Panc1 (cell line): ENCODE measurements around the gene LDLRAD4. TPM values are rescaled to one million over a fixed set of nuclear protein-coding genes. Genes with fewer than 3 reads are reported as not detected.

Experiments
- ATAC-seq: fragments of 200-7000 bp; cut with Tn5 transposase; 2 replicates; pipeline ENCODE4 v1.9.1; 2020; ENCODE audit warnings: mild to moderate bottlenecking, moderate library complexity
- BruUV-seq: library from RNA; stranded (reverse); fragments of 400-500 nt; replicated peaks from 2 replicates; lab custom pipeline; 2021; lab: Mats Ljungman, UMichigan
- CTCF ChIA-PET: fragments of 300-600 bp; sonication (Branson Sonifier 250); formaldehyde crosslinking; loops from one replicate; lab custom pipeline; 2022; ENCODE audit warnings: antibody characterized with exemption; lab: Charles Lee
- POLR2A ChIA-PET: fragments of 300-600 bp; sonication (Branson Sonifier 250); formaldehyde crosslinking; loops from one replicate; lab custom pipeline; 2022; ENCODE audit warnings: antibody characterized with exemption; lab: Charles Lee
- DNase-seq: peaks from one replicate; pipeline ENCODE4 v3.0.0-alpha.2; 2010; ENCODE audit warnings: low read depth, low spot score
- H3K27ac ChIP-seq: 2 replicates; pipeline ENCODE4 v1.5.1; 2011; ENCODE audit warnings: mild to moderate bottlenecking, low read length, inconsistent platforms
- H3K27me3 ChIP-seq: fragments of 200-500 bp; sonication (Bioruptor generic); 2 replicates; pipeline ENCODE4 v1.6.0; 2014; ENCODE audit warnings: low read length, inconsistent platforms; ENCODE audit not compliant: control insufficient read depth, insufficient read depth
- H3K36me3 ChIP-seq: fragments of 200-500 bp; sonication (Bioruptor generic); 2 replicates; pipeline ENCODE4 v1.5.1; 2014; ENCODE audit warnings: inconsistent platforms, mild to moderate bottlenecking, low read length, moderate library complexity; ENCODE audit not compliant: control insufficient read depth, insufficient read depth
- H3K4me1 ChIP-seq: 2 replicates; pipeline ENCODE4 v1.5.1; 2011; ENCODE audit warnings: inconsistent platforms, mild to moderate bottlenecking, low read length, moderate library complexity; ENCODE audit not compliant: control insufficient read depth, insufficient read depth
- H3K4me3 ChIP-seq, 2 experiments: 2 replicates each; pipeline ENCODE4 v1.5.1; 2011 to 2012; ENCODE audit warnings: low read depth in 2 of 2, low read length in 2 of 2, mild to moderate bottlenecking in 2 of 2, inconsistent platforms in 1 of 2, moderate library complexity in 1 of 2
- H3K9me3 ChIP-seq: fragments of 200-500 bp; sonication (Bioruptor generic); 2 replicates; pipeline ENCODE4 v1.5.1; 2014; ENCODE audit warnings: low read depth, mild to moderate bottlenecking, inconsistent platforms, low read length, moderate library complexity; ENCODE audit not compliant: control insufficient read depth, insufficient read depth
- POLR2AphosphoS5 ChIP-seq: IDR thresholded peaks from 2 replicates; pipeline ENCODE4 v1.6.1; 2012; ENCODE audit warnings: mild to moderate bottlenecking, low read depth, low read length, moderate library complexity
- SIN3A ChIP-seq: IDR thresholded peaks from 2 replicates; pipeline ENCODE4 v1.6.1; 2012; ENCODE audit warnings: low read depth, mild to moderate bottlenecking, low read length, moderate library complexity, borderline replicate concordance; ENCODE audit not compliant: insufficient read depth
- TCF7L2 ChIP-seq: IDR thresholded peaks from 2 replicates; pipeline ENCODE4 v1.6.1; 2011; ENCODE audit warnings: mild to moderate bottlenecking, low read depth, low read length, inconsistent platforms
- in situ Hi-C: cut with HindIII; loops from 2 replicates; pipeline ENCODE4 v1.10.0; 2016; ENCODE audit warnings: low sequenced_read_pairs, low pct_unique_long_range_greater_than_20kb
- intact Hi-C: fragments of 100-400 bp; cut with micrococcal nuclease; formaldehyde crosslinking; loops from one replicate; pipeline ENCODE4 v1.10.0; 2022; ENCODE audit not compliant: unreplicated experiment
- total RNA-seq: library from RNA; stranded (reverse); gene quantifications from one replicate; pipeline ENCODE4 v1.2.1, GENCODE V29; 2021; ENCODE audit not compliant: unreplicated experiment
- TF ChIP-seq, protein P1 (sequence below), 2 experiments: IDR thresholded peaks; 2 replicates each; pipeline ENCODE4 v1.6.1; 2011 to 2012; ENCODE audit warnings: low read depth in 2 of 2, control low read depth in 1 of 2, low read length in 1 of 2, mild to moderate bottlenecking in 1 of 2, moderate library complexity in 1 of 2; ENCODE audit not compliant: insufficient read depth in 1 of 2
- TF ChIP-seq, protein P2 (sequence below): fragments of 450-650 bp; IDR thresholded peaks from 2 replicates; pipeline ENCODE4 v1.5.1; 2017; ENCODE audit warnings: mild to moderate bottlenecking

The LDLRAD4 gene
- total RNA-seq, 1 experiment from 2014 or later = 0.28 TPM

DNA sequence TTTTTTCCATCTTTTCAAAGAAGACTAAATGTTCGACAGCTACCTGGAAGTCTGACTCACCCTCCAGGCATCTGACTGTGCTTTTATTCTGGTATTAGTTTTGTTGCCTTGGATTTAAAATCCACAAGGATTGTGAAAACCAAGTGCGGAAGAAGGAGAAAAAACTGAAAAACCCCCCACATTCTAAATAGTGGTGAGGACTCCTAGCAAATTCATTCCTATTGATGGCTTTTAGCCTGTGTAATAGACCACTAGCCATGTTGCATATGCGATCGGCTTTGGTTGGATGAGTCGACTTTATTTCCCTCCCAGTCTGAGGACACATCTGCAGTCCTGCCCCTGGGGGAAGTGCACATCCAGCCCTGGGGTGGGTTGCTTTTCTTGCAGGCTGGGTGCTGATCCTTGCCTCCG is 16.9 kb downstream of the LDLRAD4 start:
- H3K4me1 ChIP-seq = no peaks in the 10 kb centered on the region
- no peaks in the 10 kb centered on the region for H3K36me3 ChIP-seq
- no peak overlapping the region for H3K27ac ChIP-seq
- ATAC-seq = no peak
- CTCF ChIA-PET = no interaction called here
- in situ Hi-C loops = no loop called here
- POLR2A ChIA-PET = no interaction called here
- intact Hi-C loops = no loop called here
- H3K4me3 ChIP-seq = no peak overlapping the region
- H3K27me3 ChIP-seq = no peaks in the 10 kb centered on the region; the same call in 1 of the 2 replicates
- H3K9me3 ChIP-seq = no peaks in the 10 kb centered on the region
- no peak for TF ChIP-seq POLR2AphosphoS5
- TF ChIP-seq, protein P1, sequence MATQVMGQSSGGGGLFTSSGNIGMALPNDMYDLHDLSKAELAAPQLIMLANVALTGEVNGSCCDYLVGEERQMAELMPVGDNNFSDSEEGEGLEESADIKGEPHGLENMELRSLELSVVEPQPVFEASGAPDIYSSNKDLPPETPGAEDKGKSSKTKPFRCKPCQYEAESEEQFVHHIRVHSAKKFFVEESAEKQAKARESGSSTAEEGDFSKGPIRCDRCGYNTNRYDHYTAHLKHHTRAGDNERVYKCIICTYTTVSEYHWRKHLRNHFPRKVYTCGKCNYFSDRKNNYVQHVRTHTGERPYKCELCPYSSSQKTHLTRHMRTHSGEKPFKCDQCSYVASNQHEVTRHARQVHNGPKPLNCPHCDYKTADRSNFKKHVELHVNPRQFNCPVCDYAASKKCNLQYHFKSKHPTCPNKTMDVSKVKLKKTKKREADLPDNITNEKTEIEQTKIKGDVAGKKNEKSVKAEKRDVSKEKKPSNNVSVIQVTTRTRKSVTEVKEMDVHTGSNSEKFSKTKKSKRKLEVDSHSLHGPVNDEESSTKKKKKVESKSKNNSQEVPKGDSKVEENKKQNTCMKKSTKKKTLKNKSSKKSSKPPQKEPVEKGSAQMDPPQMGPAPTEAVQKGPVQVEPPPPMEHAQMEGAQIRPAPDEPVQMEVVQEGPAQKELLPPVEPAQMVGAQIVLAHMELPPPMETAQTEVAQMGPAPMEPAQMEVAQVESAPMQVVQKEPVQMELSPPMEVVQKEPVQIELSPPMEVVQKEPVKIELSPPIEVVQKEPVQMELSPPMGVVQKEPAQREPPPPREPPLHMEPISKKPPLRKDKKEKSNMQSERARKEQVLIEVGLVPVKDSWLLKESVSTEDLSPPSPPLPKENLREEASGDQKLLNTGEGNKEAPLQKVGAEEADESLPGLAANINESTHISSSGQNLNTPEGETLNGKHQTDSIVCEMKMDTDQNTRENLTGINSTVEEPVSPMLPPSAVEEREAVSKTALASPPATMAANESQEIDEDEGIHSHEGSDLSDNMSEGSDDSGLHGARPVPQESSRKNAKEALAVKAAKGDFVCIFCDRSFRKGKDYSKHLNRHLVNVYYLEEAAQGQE (IDR thresholded peaks at IDR 0.05; ENCODE audit: insufficient read depth in 1 of 2, low read depth in 2 of 2, low read length in 1 of 2) = no peak
- BruUV-seq = no TSS peak
- no peak for DNase-seq

DNA sequence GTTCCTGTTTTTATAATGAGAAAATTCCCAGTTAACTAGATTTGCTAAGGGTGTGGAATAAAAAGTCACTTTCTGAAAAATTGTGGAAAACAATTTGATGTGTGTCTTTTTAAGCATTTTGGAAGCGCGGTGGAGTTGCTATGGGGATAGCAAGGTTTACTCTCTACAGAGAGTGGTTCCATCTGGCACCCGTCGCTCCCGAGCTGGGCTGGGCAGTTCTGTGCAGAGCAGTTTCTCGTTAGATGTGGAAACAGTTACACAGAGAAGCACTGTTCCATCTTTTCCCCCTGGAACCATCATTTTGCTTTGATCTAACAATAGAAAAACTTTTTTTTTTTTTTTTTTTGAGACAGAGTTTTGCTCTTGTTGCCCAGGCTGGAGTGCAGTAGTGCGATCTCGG is 17.4 kb downstream of the LDLRAD4 start:
- Histone ChIP-seq H3K4me1 (no peaks in the 10 kb centered on the region), H3K36me3 (no peaks in the 10 kb centered on the region), H3K4me3 (no peak overlapping the region), H3K27ac (no peak overlapping the region), H3K9me3 (no peaks in the 10 kb centered on the region), H3K27me3 (no peaks in the 10 kb centered on the region; the same call in 1 of the 2 replicates)
- ChIA-PET CTCF (no interaction called here), POLR2A (no interaction called here)
- no peak for ATAC-seq
- no TSS peak for BruUV-seq
- no peak for TF ChIP-seq TCF7L2
- TF ChIP-seq, protein P2, sequence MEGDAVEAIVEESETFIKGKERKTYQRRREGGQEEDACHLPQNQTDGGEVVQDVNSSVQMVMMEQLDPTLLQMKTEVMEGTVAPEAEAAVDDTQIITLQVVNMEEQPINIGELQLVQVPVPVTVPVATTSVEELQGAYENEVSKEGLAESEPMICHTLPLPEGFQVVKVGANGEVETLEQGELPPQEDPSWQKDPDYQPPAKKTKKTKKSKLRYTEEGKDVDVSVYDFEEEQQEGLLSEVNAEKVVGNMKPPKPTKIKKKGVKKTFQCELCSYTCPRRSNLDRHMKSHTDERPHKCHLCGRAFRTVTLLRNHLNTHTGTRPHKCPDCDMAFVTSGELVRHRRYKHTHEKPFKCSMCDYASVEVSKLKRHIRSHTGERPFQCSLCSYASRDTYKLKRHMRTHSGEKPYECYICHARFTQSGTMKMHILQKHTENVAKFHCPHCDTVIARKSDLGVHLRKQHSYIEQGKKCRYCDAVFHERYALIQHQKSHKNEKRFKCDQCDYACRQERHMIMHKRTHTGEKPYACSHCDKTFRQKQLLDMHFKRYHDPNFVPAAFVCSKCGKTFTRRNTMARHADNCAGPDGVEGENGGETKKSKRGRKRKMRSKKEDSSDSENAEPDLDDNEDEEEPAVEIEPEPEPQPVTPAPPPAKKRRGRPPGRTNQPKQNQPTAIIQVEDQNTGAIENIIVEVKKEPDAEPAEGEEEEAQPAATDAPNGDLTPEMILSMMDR = no peak
- TF ChIP-seq SIN3A = no peak
- TF ChIP-seq, protein P1 (IDR thresholded peaks at IDR 0.05; ENCODE audit: insufficient read depth in 1 of 2, low read depth in 2 of 2, low read length in 1 of 2) = no peak
- no peak for TF ChIP-seq POLR2AphosphoS5
- in situ Hi-C loops = no loop called here
- DNase-seq = no peak
- intact Hi-C loops = no loop called here
